K562 (cell line): ENCODE results near the gene GRAMD4. TPM values are rescaled to one million over a fixed set of nuclear protein-coding genes. Genes with fewer than 3 reads are reported as not detected.

Experiments used
- ATAC-seq: fragments of 200-7000 bp; cut with Tn5 transposase; 3 replicates; pipeline ENCODE4 v1.9.1; 2020; ENCODE audit warnings: moderate library complexity
- BruUV-seq: library from RNA; stranded (reverse); fragments of 400-500 nt; replicated peaks from 2 replicates; lab custom pipeline; 2021; lab: Mats Ljungman, UMichigan
- CTCF ChIA-PET: fragments of 300-600 bp; formaldehyde crosslinking; extraction: SDS; loops from one replicate; lab custom pipeline; 2021; ENCODE audit warnings: low intra/inter-chr PET ratio; lab: Yijun Ruan, JAX
- POLR2A ChIA-PET: fragments of 300-600, 350-650 bp; sonication (Branson Sonifier 250); formaldehyde crosslinking; extraction: SDS; loops from one replicate; lab custom pipeline; 2021; ENCODE audit warnings: antibody characterized with exemption, inconsistent platforms; lab: Yijun Ruan, JAX
- DNase-seq, 4 experiments: peaks; one replicate each; pipeline versions ENCODE4 v3.0.0 to v3.0.0-alpha.2; 2011 to 2018; ENCODE audit warnings: low spot score in 3 of 4, mixed read lengths in 3 of 4; ENCODE audit errors: extremely low read depth in 1 of 4
- FAIRE-seq: peaks from 2 replicates; lab custom pipeline; 2011; peaks lifted over from hg19 to GRCh38; lab: Jason Lieb, UNC
- H2AFZ ChIP-seq: 2 replicates; pipeline ENCODE4 v1.6.0; 2011; ENCODE audit warnings: low read depth, low read length, control low read depth, inconsistent platforms
- H3K27ac ChIP-seq: fragments of 200-600 bp; 3 replicates; pipeline ENCODE4 v1.8.0; 2011; ENCODE audit warnings: low read depth, mild to moderate bottlenecking, control low read depth, inconsistent platforms, low read length, moderate library complexity, mixed read lengths; ENCODE audit errors: extremely low read depth
- H3K27me3 ChIP-seq, 2 experiments: fragments of 300-600 bp in 1 of 2; 2 replicates in 1 of 2; 3 replicates in 1 of 2; pipeline versions ENCODE4 v1.6.0 to v1.8.0; 2011; ENCODE audit warnings: inconsistent platforms in 2 of 2, low read length in 2 of 2, mild to moderate bottlenecking in 1 of 2, mixed read lengths in 1 of 2, moderate library complexity in 1 of 2; ENCODE audit not compliant: control insufficient read depth in 2 of 2, insufficient read depth in 2 of 2
- H3K36me3 ChIP-seq: fragments of 300-600 bp; 3 replicates; pipeline ENCODE4 v1.8.0; 2011; ENCODE audit warnings: mild to moderate bottlenecking, low read length, inconsistent platforms; ENCODE audit not compliant: control insufficient read depth, insufficient read depth
- H3K4me1 ChIP-seq, 2 experiments: fragments of 200-600 bp in 1 of 2; replicated peaks in 1 of 2; 2 replicates in 1 of 2; 3 replicates in 1 of 2; pipeline versions ENCODE4 v1.5.1 to v1.8.0; 2011; ENCODE audit warnings: inconsistent platforms in 2 of 2, low read length in 2 of 2, mild to moderate bottlenecking in 1 of 2, mixed read lengths in 1 of 2, moderate library complexity in 1 of 2; ENCODE audit not compliant: control insufficient read depth in 2 of 2, insufficient read depth in 2 of 2
- H3K4me2 ChIP-seq: 2 replicates; pipeline ENCODE4 v1.6.1; 2011; ENCODE audit warnings: low read length, control low read depth, inconsistent platforms, mixed read lengths; ENCODE audit not compliant: insufficient read depth
- H3K4me3 ChIP-seq: fragments of 200-600 bp; sonication (generic), shearing (Covaris generic); 2 replicates; pipeline ENCODE4 v1.5.1; 2016; ENCODE audit warnings: control low read depth, inconsistent platforms
- H3K79me2 ChIP-seq: fragments of 200-600 bp; 3 replicates; pipeline ENCODE4 v1.8.0; 2011; ENCODE audit warnings: low read length, inconsistent platforms; ENCODE audit not compliant: control insufficient read depth, insufficient read depth
- H3K9ac ChIP-seq, 2 experiments: 2 replicates each; pipeline versions ENCODE4 v1.6.0 to v1.6.1; 2011; ENCODE audit warnings: low read depth in 2 of 2, low read length in 2 of 2, control low read depth in 1 of 2, inconsistent platforms in 1 of 2, mild to moderate bottlenecking in 1 of 2, mixed read lengths in 1 of 2; ENCODE audit not compliant: insufficient read depth in 1 of 2
- H3K9me1 ChIP-seq: one replicate; pipeline ENCODE4 v1.6.0; 2011; ENCODE audit warnings: inconsistent platforms, mild to moderate bottlenecking, low read length, moderate library complexity; ENCODE audit not compliant: control insufficient read depth, insufficient read depth
- H3K9me3 ChIP-seq: replicated peaks from 2 replicates; pipeline ENCODE4 v1.5.1; 2011; ENCODE audit warnings: low read depth, low read length, inconsistent platforms; ENCODE audit not compliant: control insufficient read depth, insufficient read depth
- H4K20me1 ChIP-seq: replicated peaks from 2 replicates; pipeline ENCODE4 v1.6.1; 2011; ENCODE audit warnings: low read length, inconsistent platforms, mixed read lengths; ENCODE audit not compliant: control insufficient read depth, insufficient read depth
- WGBS: fragments of 100-300 bp; shearing (Covaris generic); methylation state at CpG from one replicate; pipeline ENCODE4 v1.1.6; 2016; ENCODE audit warnings: low coverage, mixed read lengths; ENCODE audit not compliant: insufficient coverage; ENCODE audit errors: missing lambda C conversion rate; 5-methylcytosine and 5-hydroxymethylcytosine counted together
- in situ Hi-C: fragments of 300-500 bp; cut with MboI; formaldehyde crosslinking; loops from 4 replicates; pipeline ENCODE4 v1.15.0; 2018; ENCODE audit warnings: inconsistent platforms, mixed read lengths
- intact Hi-C: fragments of 100-400 bp; cut with micrococcal nuclease; formaldehyde crosslinking; loops from 2 replicates; pipeline ENCODE4 v1.14.2; 2022
- polyA plus RNA-seq, 8 experiments: library from polyadenylated mRNA; depleted of rRNA in 4 of 8; stranded (reverse) in 5 of 8; unstranded in 3 of 8; fragments of >200 nt; fragmentation: Nextera tagmentation in 2 of 8; fragmentation: Illumina TruSeq in 1 of 8; extraction: Ambion mirVana in 2 of 8; extraction: Trizol in 1 of 8; gene quantifications; 2 replicates each; pipeline versions ENCODE4 v1.2.1 to v1.2.3, GENCODE V29; 2011 to 2014; ENCODE audit warnings: inconsistent platforms in 1 of 8, missing spikeins in 1 of 8
- total RNA-seq, 7 experiments: library from RNA; depleted of rRNA in 6 of 7; stranded (reverse); fragments of >200 nt in 6 of 7; fragmentation: Illumina TruSeq in 2 of 7; extraction: Trizol in 2 of 7; gene quantifications; 2 replicates each; pipeline versions ENCODE4 v1.2.1 to v1.2.3, GENCODE V29; 2011 to 2021; ENCODE audit warnings: low replicate concordance in 1 of 7
- TF ChIP-seq, protein P1 (sequence below): fragments of 200-600 bp; sonication (generic); IDR thresholded peaks from one replicate; pipeline ENCODE4 v1.6.1; 2012; ENCODE audit warnings: mild to moderate bottlenecking, low read depth, low read length, inconsistent platforms
- TF ChIP-seq, protein P2 (sequence below): sonication (generic); formaldehyde crosslinking; IDR thresholded peaks from 2 replicates; pipeline ENCODE4 v1.8.1; 2023; ENCODE audit warnings: mild to moderate bottlenecking, missing genetic modification reagents
- TF ChIP-seq, protein P3 (sequence below): fragments of 450-650 bp; IDR thresholded peaks from 2 replicates; pipeline ENCODE4 v1.6.1; 2018; ENCODE audit not compliant: partially characterized antibody

Gene GRAMD4
- total and polyA plus RNA-seq, 9 of the 15 experiments (the other 6 are each of a cell fraction or from before 2014, with no cell fraction given) = 0.18 to 44.8 (median 18.6) TPM

DNA sequence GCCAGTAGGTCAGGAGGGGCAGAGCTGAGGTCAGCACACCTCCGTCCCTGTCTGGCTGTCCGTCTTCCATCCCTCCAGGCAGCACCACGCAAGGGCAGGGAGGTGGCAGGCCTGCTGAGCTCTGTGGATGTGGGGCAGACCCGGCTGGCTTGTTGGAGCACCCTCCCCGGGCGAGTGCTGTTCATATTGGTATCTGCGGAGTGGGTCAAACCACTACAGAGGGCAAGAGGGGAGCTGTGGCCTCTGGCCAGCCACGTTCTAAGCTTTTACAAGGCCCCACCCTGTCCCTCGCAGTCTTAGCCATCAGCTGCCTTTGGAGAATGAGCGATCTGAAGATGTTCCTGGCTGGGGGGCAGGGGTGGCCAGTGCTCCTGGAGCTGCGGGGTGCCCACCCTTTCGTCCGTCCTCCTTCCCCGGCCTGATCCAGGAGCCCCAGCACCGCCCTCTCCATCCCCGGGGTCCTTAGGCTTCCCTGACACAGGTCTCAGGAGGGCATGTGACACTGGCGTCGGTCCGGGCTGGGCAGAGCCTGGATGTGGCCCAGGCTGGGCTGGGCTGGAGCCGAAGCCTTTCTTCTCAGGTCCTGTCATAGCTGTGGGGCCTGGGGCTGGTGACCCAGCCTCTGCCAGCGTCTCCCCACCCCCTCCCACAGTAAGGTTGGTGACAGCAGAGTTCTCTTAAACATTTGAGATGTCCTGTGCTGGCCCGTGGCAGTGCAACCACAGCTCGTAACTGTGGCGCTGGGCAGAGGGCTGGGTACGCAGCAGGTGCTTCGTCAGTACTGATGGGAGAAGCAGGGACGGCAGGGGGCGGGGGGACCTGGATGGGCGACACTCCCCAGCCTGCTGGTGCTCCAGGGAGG is 31.7 kb upstream of the GRAMD4 start:
- peaks cover 9 to 72% of the 10 kb centered on the region in 2 experiments; a peak in 4 of 5 replicates for H3K4me1 ChIP-seq
- no peak overlapping the region for H2AFZ ChIP-seq
- no peaks in the 10 kb centered on the region for H3K9me3 ChIP-seq
- WGBS = 82% methylated on average over 9 of the region's 29 CpGs
- FAIRE-seq (no peak), ATAC-seq (no peak; the same call in 2 of the 3 replicates), DNase-seq (no peak)
- H3K4me2 ChIP-seq = no peak overlapping the region
- H3K9me1 ChIP-seq = no peaks in the 10 kb centered on the region
- no peak overlapping the region for H3K4me3 ChIP-seq
- H3K36me3 ChIP-seq = 0 out of 3 replicates have a peak, but pooled peaks cover 5% of the 10 kb centered on the region
- no TSS peak for BruUV-seq
- POLR2A ChIA-PET = interaction anchor here (1.1 to 1.5 kb wide), 3 partner anchors 9 to 13 kb away, joined by 3 to 5 read pairs (median 4); no protein-coding TSS in a partner anchor
- intact Hi-C loops (no loop called here), in situ Hi-C loops (no loop called here)
- no peaks in the 10 kb centered on the region for H3K27me3 ChIP-seq
- no peak overlapping the region for H3K27ac ChIP-seq
- CTCF ChIA-PET = no interaction called here
- no peaks in the 10 kb centered on the region for H4K20me1 ChIP-seq
- peaks cover 76% of the 10 kb centered on the region for H3K79me2 ChIP-seq
- no peak overlapping the region for H3K9ac ChIP-seq
- TF ChIP-seq, protein P1, sequence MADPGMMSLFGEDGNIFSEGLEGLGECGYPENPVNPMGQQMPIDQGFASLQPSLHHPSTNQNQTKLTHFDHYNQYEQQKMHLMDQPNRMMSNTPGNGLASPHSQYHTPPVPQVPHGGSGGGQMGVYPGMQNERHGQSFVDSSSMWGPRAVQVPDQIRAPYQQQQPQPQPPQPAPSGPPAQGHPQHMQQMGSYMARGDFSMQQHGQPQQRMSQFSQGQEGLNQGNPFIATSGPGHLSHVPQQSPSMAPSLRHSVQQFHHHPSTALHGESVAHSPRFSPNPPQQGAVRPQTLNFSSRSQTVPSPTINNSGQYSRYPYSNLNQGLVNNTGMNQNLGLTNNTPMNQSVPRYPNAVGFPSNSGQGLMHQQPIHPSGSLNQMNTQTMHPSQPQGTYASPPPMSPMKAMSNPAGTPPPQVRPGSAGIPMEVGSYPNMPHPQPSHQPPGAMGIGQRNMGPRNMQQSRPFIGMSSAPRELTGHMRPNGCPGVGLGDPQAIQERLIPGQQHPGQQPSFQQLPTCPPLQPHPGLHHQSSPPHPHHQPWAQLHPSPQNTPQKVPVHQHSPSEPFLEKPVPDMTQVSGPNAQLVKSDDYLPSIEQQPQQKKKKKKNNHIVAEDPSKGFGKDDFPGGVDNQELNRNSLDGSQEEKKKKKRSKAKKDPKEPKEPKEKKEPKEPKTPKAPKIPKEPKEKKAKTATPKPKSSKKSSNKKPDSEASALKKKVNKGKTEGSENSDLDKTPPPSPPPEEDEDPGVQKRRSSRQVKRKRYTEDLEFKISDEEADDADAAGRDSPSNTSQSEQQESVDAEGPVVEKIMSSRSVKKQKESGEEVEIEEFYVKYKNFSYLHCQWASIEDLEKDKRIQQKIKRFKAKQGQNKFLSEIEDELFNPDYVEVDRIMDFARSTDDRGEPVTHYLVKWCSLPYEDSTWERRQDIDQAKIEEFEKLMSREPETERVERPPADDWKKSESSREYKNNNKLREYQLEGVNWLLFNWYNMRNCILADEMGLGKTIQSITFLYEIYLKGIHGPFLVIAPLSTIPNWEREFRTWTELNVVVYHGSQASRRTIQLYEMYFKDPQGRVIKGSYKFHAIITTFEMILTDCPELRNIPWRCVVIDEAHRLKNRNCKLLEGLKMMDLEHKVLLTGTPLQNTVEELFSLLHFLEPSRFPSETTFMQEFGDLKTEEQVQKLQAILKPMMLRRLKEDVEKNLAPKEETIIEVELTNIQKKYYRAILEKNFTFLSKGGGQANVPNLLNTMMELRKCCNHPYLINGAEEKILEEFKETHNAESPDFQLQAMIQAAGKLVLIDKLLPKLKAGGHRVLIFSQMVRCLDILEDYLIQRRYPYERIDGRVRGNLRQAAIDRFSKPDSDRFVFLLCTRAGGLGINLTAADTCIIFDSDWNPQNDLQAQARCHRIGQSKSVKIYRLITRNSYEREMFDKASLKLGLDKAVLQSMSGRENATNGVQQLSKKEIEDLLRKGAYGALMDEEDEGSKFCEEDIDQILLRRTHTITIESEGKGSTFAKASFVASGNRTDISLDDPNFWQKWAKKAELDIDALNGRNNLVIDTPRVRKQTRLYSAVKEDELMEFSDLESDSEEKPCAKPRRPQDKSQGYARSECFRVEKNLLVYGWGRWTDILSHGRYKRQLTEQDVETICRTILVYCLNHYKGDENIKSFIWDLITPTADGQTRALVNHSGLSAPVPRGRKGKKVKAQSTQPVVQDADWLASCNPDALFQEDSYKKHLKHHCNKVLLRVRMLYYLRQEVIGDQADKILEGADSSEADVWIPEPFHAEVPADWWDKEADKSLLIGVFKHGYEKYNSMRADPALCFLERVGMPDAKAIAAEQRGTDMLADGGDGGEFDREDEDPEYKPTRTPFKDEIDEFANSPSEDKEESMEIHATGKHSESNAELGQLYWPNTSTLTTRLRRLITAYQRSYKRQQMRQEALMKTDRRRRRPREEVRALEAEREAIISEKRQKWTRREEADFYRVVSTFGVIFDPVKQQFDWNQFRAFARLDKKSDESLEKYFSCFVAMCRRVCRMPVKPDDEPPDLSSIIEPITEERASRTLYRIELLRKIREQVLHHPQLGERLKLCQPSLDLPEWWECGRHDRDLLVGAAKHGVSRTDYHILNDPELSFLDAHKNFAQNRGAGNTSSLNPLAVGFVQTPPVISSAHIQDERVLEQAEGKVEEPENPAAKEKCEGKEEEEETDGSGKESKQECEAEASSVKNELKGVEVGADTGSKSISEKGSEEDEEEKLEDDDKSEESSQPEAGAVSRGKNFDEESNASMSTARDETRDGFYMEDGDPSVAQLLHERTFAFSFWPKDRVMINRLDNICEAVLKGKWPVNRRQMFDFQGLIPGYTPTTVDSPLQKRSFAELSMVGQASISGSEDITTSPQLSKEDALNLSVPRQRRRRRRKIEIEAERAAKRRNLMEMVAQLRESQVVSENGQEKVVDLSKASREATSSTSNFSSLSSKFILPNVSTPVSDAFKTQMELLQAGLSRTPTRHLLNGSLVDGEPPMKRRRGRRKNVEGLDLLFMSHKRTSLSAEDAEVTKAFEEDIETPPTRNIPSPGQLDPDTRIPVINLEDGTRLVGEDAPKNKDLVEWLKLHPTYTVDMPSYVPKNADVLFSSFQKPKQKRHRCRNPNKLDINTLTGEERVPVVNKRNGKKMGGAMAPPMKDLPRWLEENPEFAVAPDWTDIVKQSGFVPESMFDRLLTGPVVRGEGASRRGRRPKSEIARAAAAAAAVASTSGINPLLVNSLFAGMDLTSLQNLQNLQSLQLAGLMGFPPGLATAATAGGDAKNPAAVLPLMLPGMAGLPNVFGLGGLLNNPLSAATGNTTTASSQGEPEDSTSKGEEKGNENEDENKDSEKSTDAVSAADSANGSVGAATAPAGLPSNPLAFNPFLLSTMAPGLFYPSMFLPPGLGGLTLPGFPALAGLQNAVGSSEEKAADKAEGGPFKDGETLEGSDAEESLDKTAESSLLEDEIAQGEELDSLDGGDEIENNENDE = no peak
- TF ChIP-seq, protein P2, sequence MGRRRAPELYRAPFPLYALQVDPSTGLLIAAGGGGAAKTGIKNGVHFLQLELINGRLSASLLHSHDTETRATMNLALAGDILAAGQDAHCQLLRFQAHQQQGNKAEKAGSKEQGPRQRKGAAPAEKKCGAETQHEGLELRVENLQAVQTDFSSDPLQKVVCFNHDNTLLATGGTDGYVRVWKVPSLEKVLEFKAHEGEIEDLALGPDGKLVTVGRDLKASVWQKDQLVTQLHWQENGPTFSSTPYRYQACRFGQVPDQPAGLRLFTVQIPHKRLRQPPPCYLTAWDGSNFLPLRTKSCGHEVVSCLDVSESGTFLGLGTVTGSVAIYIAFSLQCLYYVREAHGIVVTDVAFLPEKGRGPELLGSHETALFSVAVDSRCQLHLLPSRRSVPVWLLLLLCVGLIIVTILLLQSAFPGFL (CRISPR knock-in tag) = no peak
- TF ChIP-seq, protein P3, sequence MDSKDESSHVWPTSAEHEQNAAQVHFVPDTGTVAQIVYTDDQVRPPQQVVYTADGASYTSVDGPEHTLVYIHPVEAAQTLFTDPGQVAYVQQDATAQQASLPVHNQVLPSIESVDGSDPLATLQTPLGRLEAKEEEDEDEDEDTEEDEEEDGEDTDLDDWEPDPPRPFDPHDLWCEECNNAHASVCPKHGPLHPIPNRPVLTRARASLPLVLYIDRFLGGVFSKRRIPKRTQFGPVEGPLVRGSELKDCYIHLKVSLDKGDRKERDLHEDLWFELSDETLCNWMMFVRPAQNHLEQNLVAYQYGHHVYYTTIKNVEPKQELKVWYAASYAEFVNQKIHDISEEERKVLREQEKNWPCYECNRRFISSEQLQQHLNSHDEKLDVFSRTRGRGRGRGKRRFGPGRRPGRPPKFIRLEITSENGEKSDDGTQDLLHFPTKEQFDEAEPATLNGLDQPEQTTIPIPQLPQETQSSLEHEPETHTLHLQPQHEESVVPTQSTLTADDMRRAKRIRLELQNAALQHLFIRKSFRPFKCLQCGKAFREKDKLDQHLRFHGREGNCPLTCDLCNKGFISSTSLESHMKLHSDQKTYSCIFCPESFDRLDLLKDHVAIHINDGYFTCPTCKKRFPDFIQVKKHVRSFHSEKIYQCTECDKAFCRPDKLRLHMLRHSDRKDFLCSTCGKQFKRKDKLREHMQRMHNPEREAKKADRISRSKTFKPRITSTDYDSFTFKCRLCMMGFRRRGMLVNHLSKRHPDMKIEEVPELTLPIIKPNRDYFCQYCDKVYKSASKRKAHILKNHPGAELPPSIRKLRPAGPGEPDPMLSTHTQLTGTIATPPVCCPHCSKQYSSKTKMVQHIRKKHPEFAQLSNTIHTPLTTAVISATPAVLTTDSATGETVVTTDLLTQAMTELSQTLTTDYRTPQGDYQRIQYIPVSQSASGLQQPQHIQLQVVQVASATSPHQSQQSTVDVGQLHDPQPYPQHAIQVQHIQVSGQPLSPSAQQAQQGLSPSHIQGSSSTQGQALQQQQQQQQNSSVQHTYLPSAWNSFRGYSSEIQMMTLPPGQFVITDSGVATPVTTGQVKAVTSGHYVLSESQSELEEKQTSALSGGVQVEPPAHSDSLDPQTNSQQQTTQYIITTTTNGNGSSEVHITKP = peak; percentile 96
